GM23248 (cell line): Measurements from ENCODE around the gene TRAF5.

Experiments used
- EZH2 ChIP-seq: fragments of 200-600 bp; sonication (generic); IDR thresholded peaks from 2 replicates; pipeline ENCODE4 v1.6.1; 2018; ENCODE audit warnings: antibody characterized with exemption, mild to moderate bottlenecking; ENCODE audit not compliant: insufficient read depth, poor library complexity, severe bottlenecking
- EZH2phosphoT487 ChIP-seq: fragments of 200-600 bp; sonication (generic); IDR thresholded peaks from 2 replicates; pipeline ENCODE4 v1.6.1; 2018; ENCODE audit warnings: antibody characterized with exemption, moderate library complexity, mild to moderate bottlenecking, low read depth; ENCODE audit not compliant: insufficient read depth

GRCh38 chr1:211328866-211329475 is 2.3 kb downstream of the TRAF5 start:
- TF ChIP-seq EZH2phosphoT487 = no peak
- TF ChIP-seq EZH2 = no peak
